ENCODE data around the gene RPL15.

- TF ChIP-seq POLR2AphosphoS5 (IDR thresholded peaks at IDR 0.05; ENCODE audit: low read depth, low read length), result no peak
- TF ChIP-seq POLR2A (IDR thresholded peaks at IDR 0.05; ENCODE audit: low read depth, low read length), result no peak
- TF ChIP-seq PAX5 (IDR thresholded peaks at IDR 0.05; ENCODE audit: insufficient read depth, low read length, severe bottlenecking), result no peak
- TF ChIP-seq TAF1 (IDR thresholded peaks at IDR 0.05; ENCODE audit: low read depth, low read length), result no peak
- TF ChIP-seq SPI1 (IDR thresholded peaks at IDR 0.05; ENCODE audit: low read depth, low read length), result no peak
Measured at GRCh38 chr3:23950293-23950692, 33.4 kb downstream of the RPL15 start.

Measured in GM12891 (cell line).